HG03575 (cell line): ENCODE data around the gene DNAH1.

ENCODE experiments used
- ATAC-seq: cut with Tn5 transposase; IDR thresholded peaks from one replicate; pipeline ENCODE4 v1.9.1; 2021; ENCODE audit not compliant: unreplicated experiment, insufficient number of reproducible peaks, low FRiP score; ENCODE audit errors: extremely low read depth

Gene DNAH1

GRCh38 chr3:52396011-52396906 lies 80.1 kb downstream of the DNAH1 start:
- no peak for ATAC-seq

GRCh38 chr3:52396907-52397591 lies 80.9 kb downstream of the DNAH1 start:
- no peak for ATAC-seq

GRCh38 chr3:52397676-52398399 lies 81.7 kb downstream of the DNAH1 start:
- ATAC-seq, result no peak

GRCh38 chr3:52398670-52399081 lies 82.6 kb downstream of the DNAH1 start:
- ATAC-seq, result no peak

GRCh38 chr3:52399131-52399530 lies 83.0 kb downstream of the DNAH1 start:
- ATAC-seq, result no peak

GRCh38 chr3:52399593-52399992 lies 83.5 kb downstream of the DNAH1 start:
- no peak for ATAC-seq

- no peak for ATAC-seq
Measured at GRCh38 chr3:52400275-52400793, 84.2 kb downstream of the DNAH1 start.

- no peak for ATAC-seq
Measured at GRCh38 chr3:52401021-52401420, 84.9 kb downstream of the DNAH1 start.

GRCh38 chr3:52401551-52401950 lies 85.4 kb downstream of the DNAH1 start:
- no peak for ATAC-seq

- no peak for ATAC-seq
Measured at GRCh38 chr3:52402101-52402521, 86.0 kb downstream of the DNAH1 start.

- ATAC-seq, result no peak
Measured at GRCh38 chr3:52402706-52403270, 86.7 kb downstream of the DNAH1 start.

GRCh38 chr3:52403271-52403841 lies 87.2 kb downstream of the DNAH1 start:
- ATAC-seq, result no peak

- ATAC-seq, result no peak
Measured at GRCh38 chr3:52403955-52404354, 87.8 kb downstream of the DNAH1 start.

GRCh38 chr3:52404391-52404790 lies 88.3 kb downstream of the DNAH1 start:
- no peak for ATAC-seq

- ATAC-seq, result no peak
Measured at GRCh38 chr3:52405066-52405465, 88.9 kb downstream of the DNAH1 start.

- no peak for ATAC-seq
Measured at GRCh38 chr3:52405601-52406110, 89.5 kb downstream of the DNAH1 start.

GRCh38 chr3:52406231-52406661 lies 90.1 kb downstream of the DNAH1 start:
- no peak for ATAC-seq

GRCh38 chr3:52406791-52407510 lies 90.8 kb downstream of the DNAH1 start:
- ATAC-seq, result no peak
